Measurements from ENCODE around the gene TNRC6B.
"Not testable (repeated sequence)": the region's sequence is repeated elsewhere in the genome, so short reads cannot be mapped to it uniquely, and the experiment has no call there.

Gene TNRC6B

DNA sequence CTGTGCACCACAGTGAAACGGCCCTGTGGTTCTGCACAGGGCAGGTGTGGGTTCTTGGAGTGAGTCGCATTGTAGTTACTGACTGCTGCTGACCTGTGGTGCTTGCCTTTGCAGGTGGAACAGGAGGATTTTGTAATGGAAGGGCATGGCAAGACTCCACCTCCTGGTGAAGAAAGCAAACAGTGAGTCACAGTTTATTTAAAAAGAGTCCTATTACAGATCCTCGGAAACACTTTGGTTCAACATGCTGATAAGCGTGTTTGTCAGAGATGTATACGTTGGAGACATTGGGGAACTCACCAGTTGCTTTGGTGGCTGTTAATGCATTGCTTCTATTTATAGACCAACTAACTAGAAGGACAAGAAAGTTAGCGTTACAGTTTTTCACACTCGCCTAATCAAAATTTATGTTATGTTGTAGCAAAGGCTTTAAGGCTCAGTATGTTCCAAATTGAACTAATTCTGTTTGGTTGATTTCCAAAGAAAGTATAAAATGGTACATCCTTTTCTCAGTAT is 21.7 kb upstream of the TNRC6B start (continued):
- TF ChIP-seq ZSCAN23 (tag by site-specific recombination; IDR thresholded peaks at IDR 0.05) = 0 out of 2 replicates have a peak, but pooled peaks have one; percentile 40
- TF ChIP-seq, protein P1, sequence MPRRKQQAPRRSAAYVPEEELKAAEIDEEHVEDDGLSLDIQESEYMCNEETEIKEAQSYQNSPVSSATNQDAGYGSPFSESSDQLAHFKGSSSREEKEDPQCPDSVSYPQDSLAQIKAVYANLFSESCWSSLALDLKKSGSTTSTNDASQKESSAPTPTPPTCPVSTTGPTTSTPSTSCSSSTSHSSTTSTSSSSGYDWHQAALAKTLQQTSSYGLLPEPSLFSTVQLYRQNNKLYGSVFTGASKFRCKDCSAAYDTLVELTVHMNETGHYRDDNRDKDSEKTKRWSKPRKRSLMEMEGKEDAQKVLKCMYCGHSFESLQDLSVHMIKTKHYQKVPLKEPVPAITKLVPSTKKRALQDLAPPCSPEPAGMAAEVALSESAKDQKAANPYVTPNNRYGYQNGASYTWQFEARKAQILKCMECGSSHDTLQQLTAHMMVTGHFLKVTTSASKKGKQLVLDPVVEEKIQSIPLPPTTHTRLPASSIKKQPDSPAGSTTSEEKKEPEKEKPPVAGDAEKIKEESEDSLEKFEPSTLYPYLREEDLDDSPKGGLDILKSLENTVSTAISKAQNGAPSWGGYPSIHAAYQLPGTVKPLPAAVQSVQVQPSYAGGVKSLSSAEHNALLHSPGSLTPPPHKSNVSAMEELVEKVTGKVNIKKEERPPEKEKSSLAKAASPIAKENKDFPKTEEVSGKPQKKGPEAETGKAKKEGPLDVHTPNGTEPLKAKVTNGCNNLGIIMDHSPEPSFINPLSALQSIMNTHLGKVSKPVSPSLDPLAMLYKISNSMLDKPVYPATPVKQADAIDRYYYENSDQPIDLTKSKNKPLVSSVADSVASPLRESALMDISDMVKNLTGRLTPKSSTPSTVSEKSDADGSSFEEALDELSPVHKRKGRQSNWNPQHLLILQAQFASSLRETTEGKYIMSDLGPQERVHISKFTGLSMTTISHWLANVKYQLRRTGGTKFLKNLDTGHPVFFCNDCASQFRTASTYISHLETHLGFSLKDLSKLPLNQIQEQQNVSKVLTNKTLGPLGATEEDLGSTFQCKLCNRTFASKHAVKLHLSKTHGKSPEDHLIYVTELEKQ (tag by site-specific recombination; IDR thresholded peaks at IDR 0.05; ENCODE audit: borderline replicate concordance) = 0 out of 2 replicates have a peak, but pooled peaks have one; percentile 16
- no peak for TF ChIP-seq ZNF404 (tag by site-specific recombination; IDR thresholded peaks at IDR 0.05)
- peak; percentile 17; the same call in 1 of the 2 replicates for TF ChIP-seq ZSCAN30 (tag by site-specific recombination; IDR thresholded peaks at IDR 0.05)
- no peak for TF ChIP-seq ZNF2 (tag by site-specific recombination; IDR thresholded peaks at IDR 0.05)

GRCh38 chr22:40156682-40157081 is 21.0 kb upstream of the TNRC6B start:
- H3K36me3 ChIP-seq (ENCODE audit: control insufficient read depth in 2 of 2, insufficient read depth in 1 of 2, low read length in 2 of 2); H3K9me3 ChIP-seq (ENCODE audit: control insufficient read depth, insufficient read depth, low read depth, low read length); H3K4me3 ChIP-seq (ENCODE audit: low read depth, low read length); POLR2A ChIA-PET: not testable (repeated sequence)
- 0 out of 2 replicates have a peak overlapping the region, but pooled peaks have one; percentile 22 for H3K27ac ChIP-seq (ENCODE audit: extremely low read depth, low read depth, low read length)
- H3K4me1 ChIP-seq (ENCODE audit: control insufficient read depth, insufficient read depth, low read length) = peaks cover 12% of the 10 kb centered on the region
- CTCF ChIA-PET = interaction anchor here (0.6 kb wide), 1 partner anchor 19 kb away, joined by 5 read pairs; no protein-coding TSS in a partner anchor

DNA sequence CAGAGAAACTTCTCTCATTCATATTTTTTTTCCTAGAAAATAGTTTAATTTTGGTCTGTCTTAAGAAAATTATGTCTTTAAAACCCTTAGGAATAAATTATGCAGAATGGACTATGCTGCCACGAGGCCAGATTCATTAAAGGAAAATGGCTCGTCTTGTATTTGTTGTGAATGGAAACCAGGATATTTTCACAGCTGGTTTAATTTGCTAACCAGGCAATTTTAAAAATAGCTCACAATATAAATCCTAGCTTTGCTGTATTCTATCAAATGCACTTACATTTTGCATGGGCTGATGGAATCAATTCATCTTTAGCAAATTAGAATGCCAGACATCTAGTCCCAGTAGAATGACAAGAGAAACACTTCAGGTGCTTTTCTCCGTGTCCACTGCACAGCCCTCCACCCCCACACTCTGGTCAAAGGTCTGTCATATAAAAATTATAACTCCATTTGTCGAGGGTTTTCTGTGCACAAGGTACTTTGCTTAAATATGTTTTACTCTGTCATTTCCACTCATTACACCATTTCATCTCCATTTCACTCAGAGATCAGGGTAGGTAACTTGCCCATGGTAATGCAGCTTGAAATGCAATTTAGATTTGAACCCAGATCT is 20.3 kb upstream of the TNRC6B start:
- no peaks in the 10 kb centered on the region for H3K9me3 ChIP-seq (ENCODE audit: control insufficient read depth, insufficient read depth, low read depth, low read length)
- ChIA-PET POLR2A (interaction anchor here (1.5 kb wide), 1 partner anchor 20 kb away, joined by 6 read pairs; the partner anchor contains the start of gene TNRC6B), CTCF (interaction anchor here (0.7 kb wide), 1 partner anchor 106 kb away, joined by 3 read pairs; no protein-coding TSS in a partner anchor)
- H3K4me3 ChIP-seq (ENCODE audit: low read depth, low read length) = no peak overlapping the region
- no peaks in the 10 kb centered on the region; a peak in 1 of 3 replicates for H3K36me3 ChIP-seq (ENCODE audit: control insufficient read depth in 2 of 2, insufficient read depth in 1 of 2, low read length in 2 of 2)
- TF ChIP-seq ZNF585B (tag by site-specific recombination; IDR thresholded peaks at IDR 0.05) (no peak), HIC1 (tag by site-specific recombination; IDR thresholded peaks at IDR 0.05) (no peak), ZNF140 (tag by site-specific recombination; IDR thresholded peaks at IDR 0.05) (no peak), KLF17 (tag by site-specific recombination; IDR thresholded peaks at IDR 0.05) (no peak), ZNF747 (tag by site-specific recombination; IDR thresholded peaks at IDR 0.05) (no peak), ZNF76 (tag by site-specific recombination; IDR thresholded peaks at IDR 0.05; ENCODE audit: borderline replicate concordance, low read depth) (no peak), ZNF10 (tag by site-specific recombination; IDR thresholded peaks at IDR 0.05) (no peak), ZNF549 (tag by site-specific recombination; IDR thresholded peaks at IDR 0.05) (no peak), ATF2 (tag by site-specific recombination; IDR thresholded peaks at IDR 0.05; ENCODE audit: low read depth) (no peak), BCL11A (tag by site-specific recombination; IDR thresholded peaks at IDR 0.05; ENCODE audit: low read depth) (no peak), ZNF830 (tag by site-specific recombination; IDR thresholded peaks at IDR 0.05; ENCODE audit: low read depth) (no peak)
- TF ChIP-seq, protein P2, sequence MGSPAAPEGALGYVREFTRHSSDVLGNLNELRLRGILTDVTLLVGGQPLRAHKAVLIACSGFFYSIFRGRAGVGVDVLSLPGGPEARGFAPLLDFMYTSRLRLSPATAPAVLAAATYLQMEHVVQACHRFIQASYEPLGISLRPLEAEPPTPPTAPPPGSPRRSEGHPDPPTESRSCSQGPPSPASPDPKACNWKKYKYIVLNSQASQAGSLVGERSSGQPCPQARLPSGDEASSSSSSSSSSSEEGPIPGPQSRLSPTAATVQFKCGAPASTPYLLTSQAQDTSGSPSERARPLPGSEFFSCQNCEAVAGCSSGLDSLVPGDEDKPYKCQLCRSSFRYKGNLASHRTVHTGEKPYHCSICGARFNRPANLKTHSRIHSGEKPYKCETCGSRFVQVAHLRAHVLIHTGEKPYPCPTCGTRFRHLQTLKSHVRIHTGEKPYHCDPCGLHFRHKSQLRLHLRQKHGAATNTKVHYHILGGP (tag by site-specific recombination; IDR thresholded peaks at IDR 0.05) = no peak
- peaks cover 12% of the 10 kb centered on the region for H3K4me1 ChIP-seq (ENCODE audit: control insufficient read depth, insufficient read depth, low read length)
- no peak overlapping the region for H3K27ac ChIP-seq (ENCODE audit: extremely low read depth, low read depth, low read length)
